Neural progenitor cell (in vitro differentiated cells): Measurements from ENCODE around the gene HDLBP. TPM values are rescaled to one million over a fixed set of nuclear protein-coding genes. Genes with fewer than 3 reads are reported as not detected.

Experiments
- DNase-seq: peaks from one replicate; pipeline ENCODE4 v3.0.0-alpha.2; 2016; ENCODE audit warnings: low spot score
- H2AFZ ChIP-seq: fragments of 200-600 bp; sonication (generic); replicated peaks from 2 replicates; pipeline ENCODE4 v1.6.1; 2016; ENCODE audit warnings: antibody characterized with exemption
- H3F3A ChIP-seq: fragments of 200-600 bp; sonication (generic); 2 replicates; pipeline ENCODE4 v1.6.1; 2016; ENCODE audit warnings: antibody characterized with exemption, low read depth
- H3K27ac ChIP-seq: fragments of 200-600 bp; sonication (generic); 2 replicates; pipeline ENCODE4 v1.5.1; 2016; ENCODE audit warnings: mild to moderate bottlenecking
- H3K27me3 ChIP-seq: fragments of 200-600 bp; sonication (generic); 2 replicates; pipeline ENCODE4 v1.6.1; 2016; ENCODE audit warnings: mild to moderate bottlenecking, moderate library complexity
- H3K36me3 ChIP-seq: fragments of 200-600 bp; sonication (generic); 2 replicates; pipeline ENCODE4 v1.5.1; 2016
- H3K4me1 ChIP-seq: fragments of 200-600 bp; sonication (generic); 2 replicates; pipeline ENCODE4 v1.6.1; 2016; ENCODE audit warnings: mixed run types
- H3K4me2 ChIP-seq: fragments of 200-600 bp; sonication (generic); 2 replicates; pipeline ENCODE4 v1.6.1; 2016
- H3K4me3 ChIP-seq: fragments of 200-600 bp; sonication (generic); 2 replicates; pipeline ENCODE4 v1.5.1; 2016
- H3K79me2 ChIP-seq: fragments of 200-600 bp; sonication (generic); 2 replicates; pipeline ENCODE4 v1.6.1; 2016; ENCODE audit warnings: low read depth
- H3K9ac ChIP-seq: fragments of 200-600 bp; sonication (generic); 2 replicates; pipeline ENCODE4 v1.6.1; 2016
- H3K9me3 ChIP-seq: fragments of 200-600 bp; sonication (generic); 2 replicates; pipeline ENCODE4 v1.5.1; 2016; ENCODE audit warnings: low read depth
- H4K20me1 ChIP-seq: fragments of 200-600 bp; sonication (generic); 2 replicates; pipeline ENCODE4 v1.6.1; 2016; ENCODE audit warnings: low read depth
- H3K27ac Mint-ChIP-seq: 3 replicates; pipeline ENCODE4 v1.8.0; 2021; ENCODE audit warnings: mixed read lengths
- H3K27me3 Mint-ChIP-seq: 2 replicates; pipeline ENCODE4 v1.8.0; 2022; ENCODE audit warnings: low read depth, mild to moderate bottlenecking, inconsistent platforms, moderate library complexity, mixed read lengths; ENCODE audit not compliant: insufficient read depth
- H3K36me3 Mint-ChIP-seq: 3 replicates; pipeline ENCODE4 v1.8.0; 2021; ENCODE audit warnings: mixed read lengths
- H3K4me1 Mint-ChIP-seq: 3 replicates; pipeline ENCODE4 v1.8.0; 2021; ENCODE audit warnings: mixed read lengths
- H3K4me3 Mint-ChIP-seq: 3 replicates; pipeline ENCODE4 v1.8.0; 2021; ENCODE audit warnings: mild to moderate bottlenecking, moderate library complexity, mixed read lengths
- H3K9me3 Mint-ChIP-seq: 3 replicates; pipeline ENCODE4 v1.8.0; 2020; ENCODE audit warnings: mixed read lengths
- EZH2 ChIP-seq: fragments of 200-600 bp; sonication (generic); IDR thresholded peaks from 2 replicates; pipeline ENCODE4 v1.6.1; 2017; ENCODE audit warnings: antibody characterized with exemption, mild to moderate bottlenecking, moderate library complexity
- EZH2phosphoT487 ChIP-seq: fragments of 200-600 bp; sonication (generic); IDR thresholded peaks from 2 replicates; pipeline ENCODE4 v1.6.1; 2017; ENCODE audit warnings: antibody characterized with exemption
- total RNA-seq: library from RNA; depleted of rRNA; stranded (reverse); fragments of >200 nt; gene quantifications from 2 replicates; pipeline ENCODE4 v1.2.3, GENCODE V29; 2015; ENCODE audit warnings: low replicate concordance
- TF ChIP-seq, protein P1 (sequence below): fragments of 200-600 bp; sonication (generic); IDR thresholded peaks from 2 replicates; pipeline ENCODE4 v1.5.1; 2017; ENCODE audit warnings: antibody characterized with exemption, mild to moderate bottlenecking

HDLBP gene
- total RNA-seq, 1 donor from 2014 or later = 251 TPM

DNA sequence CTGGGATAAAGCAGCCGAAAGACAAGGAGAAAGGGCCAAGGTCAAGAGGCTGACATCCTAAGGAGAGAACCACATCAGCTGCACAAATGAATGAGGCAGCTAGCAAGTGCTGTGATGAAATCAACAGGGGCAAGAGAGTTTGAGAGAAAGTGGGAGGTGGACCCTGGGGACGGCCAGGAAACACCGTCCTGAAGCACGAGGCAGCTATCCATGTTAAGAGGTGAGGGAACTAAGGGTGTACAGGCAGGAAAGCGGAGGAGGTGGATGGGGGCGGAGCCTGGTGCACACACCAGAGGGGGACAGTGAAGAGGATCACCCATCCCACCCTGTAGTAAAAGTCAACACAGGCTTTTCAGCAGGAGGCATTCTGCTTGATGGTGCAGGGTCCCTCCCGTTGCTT lies 52.4 kb downstream of the HDLBP start:
- Mint-ChIP-seq H3K27me3 (no peaks in the 10 kb centered on the region), H3K36me3 (peaks cover 26% of the 10 kb centered on the region), H3K4me3 (no peak overlapping the region), H3K4me1 (no peaks in the 10 kb centered on the region), H3K9me3 (no peaks in the 10 kb centered on the region), H3K27ac (no peak overlapping the region)
- peaks cover 4% of the 10 kb centered on the region for H3K4me1 ChIP-seq
- H3K79me2 ChIP-seq = peaks cover 26% of the 10 kb centered on the region
- H3F3A ChIP-seq = no peaks in the 10 kb centered on the region
- H3K27ac ChIP-seq = no peak overlapping the region
- H3K4me2 ChIP-seq = no peak overlapping the region
- peaks cover 34% of the 10 kb centered on the region for H4K20me1 ChIP-seq
- no peak overlapping the region for H2AFZ ChIP-seq
- H3K9ac ChIP-seq = no peak overlapping the region
- H3K36me3 ChIP-seq = no peaks in the 10 kb centered on the region
- no peaks in the 10 kb centered on the region for H3K9me3 ChIP-seq
- H3K4me3 ChIP-seq = no peak overlapping the region
- DNase-seq = no peak
- no peaks in the 10 kb centered on the region for H3K27me3 ChIP-seq
- TF ChIP-seq EZH2phosphoT487 (no peak), EZH2 (no peak)
- TF ChIP-seq, protein P1, sequence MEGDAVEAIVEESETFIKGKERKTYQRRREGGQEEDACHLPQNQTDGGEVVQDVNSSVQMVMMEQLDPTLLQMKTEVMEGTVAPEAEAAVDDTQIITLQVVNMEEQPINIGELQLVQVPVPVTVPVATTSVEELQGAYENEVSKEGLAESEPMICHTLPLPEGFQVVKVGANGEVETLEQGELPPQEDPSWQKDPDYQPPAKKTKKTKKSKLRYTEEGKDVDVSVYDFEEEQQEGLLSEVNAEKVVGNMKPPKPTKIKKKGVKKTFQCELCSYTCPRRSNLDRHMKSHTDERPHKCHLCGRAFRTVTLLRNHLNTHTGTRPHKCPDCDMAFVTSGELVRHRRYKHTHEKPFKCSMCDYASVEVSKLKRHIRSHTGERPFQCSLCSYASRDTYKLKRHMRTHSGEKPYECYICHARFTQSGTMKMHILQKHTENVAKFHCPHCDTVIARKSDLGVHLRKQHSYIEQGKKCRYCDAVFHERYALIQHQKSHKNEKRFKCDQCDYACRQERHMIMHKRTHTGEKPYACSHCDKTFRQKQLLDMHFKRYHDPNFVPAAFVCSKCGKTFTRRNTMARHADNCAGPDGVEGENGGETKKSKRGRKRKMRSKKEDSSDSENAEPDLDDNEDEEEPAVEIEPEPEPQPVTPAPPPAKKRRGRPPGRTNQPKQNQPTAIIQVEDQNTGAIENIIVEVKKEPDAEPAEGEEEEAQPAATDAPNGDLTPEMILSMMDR = no peak

DNA sequence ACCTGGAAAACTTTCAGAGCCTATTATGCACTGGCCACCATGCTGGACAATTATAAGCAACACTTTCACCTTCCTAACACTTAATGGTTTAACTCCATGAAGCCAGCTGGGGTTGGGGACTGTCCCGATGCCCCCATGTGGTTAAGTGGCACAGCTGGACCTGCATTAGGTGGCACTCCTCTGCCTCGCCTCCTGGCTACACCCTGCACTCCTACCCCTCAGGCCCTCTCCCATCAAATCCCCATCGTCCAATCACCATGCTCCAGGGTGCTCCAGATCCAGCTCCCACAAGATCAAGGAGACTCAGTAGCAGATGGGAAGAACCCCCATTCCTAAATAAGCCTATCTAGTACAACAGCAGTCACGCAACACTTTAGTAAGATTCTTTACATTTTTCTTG lies 53.8 kb downstream of the HDLBP start:
- H3K27ac ChIP-seq = no peak overlapping the region
- H2AFZ ChIP-seq = no peak overlapping the region
- peaks cover 20% of the 10 kb centered on the region for H4K20me1 ChIP-seq
- H3K36me3 ChIP-seq = peaks cover 2% of the 10 kb centered on the region
- no peaks in the 10 kb centered on the region for H3F3A ChIP-seq
- no peak overlapping the region for H3K9ac ChIP-seq
- no peak overlapping the region for H3K4me3 Mint-ChIP-seq
- H3K27ac Mint-ChIP-seq = no peak overlapping the region
- H3K4me3 ChIP-seq = no peak overlapping the region
- peaks cover 4% of the 10 kb centered on the region for H3K4me1 ChIP-seq
- H3K4me2 ChIP-seq = no peak overlapping the region
- peaks cover 17% of the 10 kb centered on the region for H3K79me2 ChIP-seq
- peaks cover 30% of the 10 kb centered on the region for H3K36me3 Mint-ChIP-seq
- H3K9me3 ChIP-seq = no peaks in the 10 kb centered on the region
- no peak for DNase-seq
- H3K27me3 ChIP-seq = no peaks in the 10 kb centered on the region
- TF ChIP-seq, protein P1 = no peak
- TF ChIP-seq EZH2phosphoT487 = no peak
- TF ChIP-seq EZH2 = no peak
- H3K9me3 Mint-ChIP-seq = no peaks in the 10 kb centered on the region
- H3K4me1 Mint-ChIP-seq = no peaks in the 10 kb centered on the region
- no peaks in the 10 kb centered on the region for H3K27me3 Mint-ChIP-seq

DNA sequence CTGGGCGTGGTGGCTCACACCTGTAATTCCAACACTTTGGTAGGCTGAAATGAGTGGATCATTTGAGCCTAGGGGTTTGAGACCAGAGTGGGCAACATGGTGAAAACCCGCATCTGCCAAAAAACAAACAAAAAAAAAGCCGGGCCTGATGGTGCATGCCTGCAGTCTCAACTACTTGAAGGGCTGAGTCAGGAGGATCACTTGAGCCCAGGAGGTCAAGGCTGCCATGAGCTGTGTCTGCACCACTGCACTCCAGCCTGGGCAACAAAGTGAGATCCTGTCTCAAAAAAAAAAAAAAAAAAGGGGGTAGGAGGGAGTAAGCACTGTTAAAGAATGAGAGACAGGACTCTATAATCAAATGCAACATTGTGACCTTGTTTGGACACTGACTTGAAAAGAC lies 54.6 kb downstream of the HDLBP start:
- H3K4me1 ChIP-seq = no peaks in the 10 kb centered on the region
- H3K4me3 ChIP-seq = no peak overlapping the region
- H3K79me2 ChIP-seq = peaks cover 11% of the 10 kb centered on the region
- peaks cover 2% of the 10 kb centered on the region for H3K36me3 ChIP-seq
- no peaks in the 10 kb centered on the region for H3K9me3 ChIP-seq
- H2AFZ ChIP-seq = no peak overlapping the region
- Mint-ChIP-seq H3K27me3 (no peaks in the 10 kb centered on the region), H3K4me3 (no peak overlapping the region), H3K27ac (no peak overlapping the region), H3K9me3 (no peaks in the 10 kb centered on the region), H3K36me3 (peaks cover 32% of the 10 kb centered on the region), H3K4me1 (no peaks in the 10 kb centered on the region)
- TF ChIP-seq, protein P1 = no peak
- TF ChIP-seq EZH2phosphoT487 (no peak), EZH2 (no peak)
- no peak overlapping the region for H3K27ac ChIP-seq
- peaks cover 13% of the 10 kb centered on the region for H4K20me1 ChIP-seq
- H3F3A ChIP-seq = no peaks in the 10 kb centered on the region
- no peak for DNase-seq
- no peaks in the 10 kb centered on the region for H3K27me3 ChIP-seq
- no peak overlapping the region for H3K9ac ChIP-seq
- H3K4me2 ChIP-seq = no peak overlapping the region
